ENCODE measurements around the gene KIN. TPM values are rescaled to one million over a fixed set of nuclear protein-coding genes. Genes with fewer than 3 reads are reported as not detected.

The KIN gene
- total and polyA plus RNA-seq, 2 of the 4 experiments (the other 2 are of a cell fraction): 3.0 to 6.4 TPM

DNA sequence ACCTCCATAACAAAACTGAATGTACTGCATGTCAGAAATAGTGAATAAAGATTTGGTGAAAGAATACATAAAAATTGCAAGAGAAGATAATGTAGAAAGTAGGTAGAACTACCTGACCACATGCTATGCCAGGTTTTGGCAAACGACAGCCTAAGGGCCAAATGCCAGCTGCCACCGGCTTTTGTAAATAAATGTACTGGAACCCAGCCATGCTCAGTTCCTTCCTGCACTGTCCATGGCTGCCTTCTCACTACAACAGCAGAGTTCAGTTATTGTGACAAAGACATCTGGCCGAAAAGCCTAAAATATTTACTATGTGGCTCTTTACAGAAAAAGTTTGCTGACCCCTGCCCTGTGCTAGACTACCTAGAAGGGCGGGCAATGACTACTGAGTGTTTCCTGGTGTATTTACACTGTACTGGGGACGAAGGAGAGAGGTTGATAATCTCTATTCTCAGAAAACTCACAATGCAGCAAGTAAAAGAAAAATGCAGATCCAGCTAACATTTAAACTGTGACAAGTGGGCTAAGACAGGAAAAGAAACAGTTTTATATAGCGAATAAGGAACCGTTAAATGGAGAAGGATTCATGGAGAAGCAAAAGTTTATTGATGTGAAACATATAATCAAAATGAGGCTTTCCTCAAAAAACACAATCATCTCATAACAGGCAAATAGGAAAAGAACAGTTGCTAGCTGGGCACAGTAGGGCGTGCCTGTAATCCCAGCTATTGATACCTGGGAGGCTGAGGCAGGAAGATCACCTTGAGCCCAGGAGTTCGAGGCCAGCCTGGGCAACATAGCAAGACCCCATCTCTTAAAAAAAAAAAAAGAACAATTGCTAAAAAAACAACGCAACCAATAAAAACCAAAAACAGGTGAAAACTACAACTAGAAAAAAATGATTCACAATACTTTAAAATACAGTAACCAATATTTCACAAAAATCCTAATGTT, 13.7 kb downstream of the KIN start:
- Histone ChIP-seq H2BK20ac (ENCODE audit: low read depth, low read length) (no peak overlapping the region), H2AK9ac (replicated peaks; ENCODE audit: low read depth, low read length, poor library complexity) (no peak overlapping the region), H3K4me2 (ENCODE audit: low read depth, low read length) (no peak overlapping the region), H2AK5ac (ENCODE audit: low read depth, low read length) (no peak overlapping the region), H3K23ac (ENCODE audit: low read depth, low read length) (no peak overlapping the region), H4K20me1 (ENCODE audit: insufficient read depth, low read length) (no peaks in the 10 kb centered on the region; the same call in 1 of the 2 replicates), H3K18ac (ENCODE audit: low read depth, low read length) (no peak overlapping the region), H3K56ac (ENCODE audit: extremely low read depth, insufficient read depth, low read length) (no peak overlapping the region), H2BK5ac (ENCODE audit: low read depth, low read length, poor library complexity, severe bottlenecking) (no peak overlapping the region), H2BK15ac (ENCODE audit: low read depth, low read length) (no peak overlapping the region), H4K91ac (ENCODE audit: insufficient read depth, low read depth, low read length) (no peak overlapping the region), H2BK120ac (ENCODE audit: low read depth, low read length) (no peak overlapping the region), H3K36me3 (ENCODE audit: control insufficient read depth, insufficient read depth, low read length) (peaks cover 32% of the 10 kb centered on the region), H3K4me1 (ENCODE audit: control insufficient read depth, insufficient read depth, low read length) (no peaks in the 10 kb centered on the region; the same call in 1 of the 2 replicates), H3K4me3 (ENCODE audit: insufficient read depth, low read depth, low read length) (no peak overlapping the region), H3K79me1 (ENCODE audit: low read depth in 1 of 2, low read length in 2 of 2) (peaks cover 0 to 8% of the 10 kb centered on the region in 2 experiments; a peak in 3 of 4 replicates), H4K5ac (ENCODE audit: low read depth, low read length) (no peak overlapping the region), H3K14ac (replicated peaks; ENCODE audit: low read depth, low read length) (no peak overlapping the region), H3K9me3 (ENCODE audit: control insufficient read depth, insufficient read depth, low read length) (no peaks in the 10 kb centered on the region), H4K8ac (ENCODE audit: low read depth in 2 of 2, low read length in 2 of 2) (no peak overlapping the region), H3K27me3 (ENCODE audit: control insufficient read depth, insufficient read depth, low read length) (no peaks in the 10 kb centered on the region), H2AFZ (replicated peaks; ENCODE audit: low read length, poor library complexity) (no peak overlapping the region), H3K4ac (ENCODE audit: low read depth, low read length) (no peak overlapping the region), H3K9me1 (ENCODE audit: insufficient read depth, low read length) (no peaks in the 10 kb centered on the region; the same call in 1 of the 2 replicates), H3K27ac (ENCODE audit: insufficient read depth, low read length) (no peak overlapping the region), H3K9ac (ENCODE audit: low read depth, low read length) (no peak overlapping the region)
- BruUV-seq (replicated peaks): no TSS peak
- dilution Hi-C loops (cut with HindIII; ENCODE audit: low sequenced_read_pairs, unreplicated experiment) (no loop called here), in situ Hi-C loops (cut with MboI; ENCODE audit: low sequenced_read_pairs) (no loop called here), intact Hi-C loops (cut with micrococcal nuclease) (no loop called here)
- ATAC-seq (ENCODE audit: low read depth) (no peak), DNase-seq (no peak)
- 60% methylated on average over 2 of the region's 10 CpGs; no CpG with 5 or more reads in 1 of the 2 experiments for WGBS, 2 experiments (ENCODE audit: extremely low coverage in 2 of 2, insufficient read length in 1 of 2)
- POLR2A ChIA-PET (ENCODE audit: unreplicated experiment): no interaction called here
- CTCF ChIA-PET: interaction anchor here (1.0 kb wide), 1 partner anchor 9 kb away, joined by 10 read pairs; no protein-coding TSS in a partner anchor
- TF ChIP-seq MAZ (IDR thresholded peaks at IDR 0.05; ENCODE audit: borderline replicate concordance, low read depth, low read length) (no peak), CHD1 (IDR thresholded peaks at IDR 0.05; ENCODE audit: low read depth, low read length) (no peak), MAFK (IDR thresholded peaks at IDR 0.05; ENCODE audit: low read depth, low read length) (no peak), MXI1 (IDR thresholded peaks at IDR 0.05; ENCODE audit: borderline replicate concordance, low read depth, low read length) (no peak), USF2 (IDR thresholded peaks at IDR 0.05; ENCODE audit: low read depth, low read length) (no peak), RCOR1 (IDR thresholded peaks at IDR 0.05; ENCODE audit: insufficient replicate concordance, low read length) (no peak), SMC3 (IDR thresholded peaks at IDR 0.05; ENCODE audit: low read depth, low read length) (no peak), FOS (IDR thresholded peaks at IDR 0.05; ENCODE audit: low read depth, low read length) (no peak), POLR2A (IDR thresholded peaks at IDR 0.05; ENCODE audit: low read depth, low read length) (no peak), NFE2L2 (IDR thresholded peaks at IDR 0.05; ENCODE audit: low read depth, low read length) (no peak), RAD21 (IDR thresholded peaks at IDR 0.05; ENCODE audit: low read length) (no peak), BHLHE40 (IDR thresholded peaks at IDR 0.05; ENCODE audit: low read depth, low read length) (no peak)
- TF ChIP-seq, protein P1, sequence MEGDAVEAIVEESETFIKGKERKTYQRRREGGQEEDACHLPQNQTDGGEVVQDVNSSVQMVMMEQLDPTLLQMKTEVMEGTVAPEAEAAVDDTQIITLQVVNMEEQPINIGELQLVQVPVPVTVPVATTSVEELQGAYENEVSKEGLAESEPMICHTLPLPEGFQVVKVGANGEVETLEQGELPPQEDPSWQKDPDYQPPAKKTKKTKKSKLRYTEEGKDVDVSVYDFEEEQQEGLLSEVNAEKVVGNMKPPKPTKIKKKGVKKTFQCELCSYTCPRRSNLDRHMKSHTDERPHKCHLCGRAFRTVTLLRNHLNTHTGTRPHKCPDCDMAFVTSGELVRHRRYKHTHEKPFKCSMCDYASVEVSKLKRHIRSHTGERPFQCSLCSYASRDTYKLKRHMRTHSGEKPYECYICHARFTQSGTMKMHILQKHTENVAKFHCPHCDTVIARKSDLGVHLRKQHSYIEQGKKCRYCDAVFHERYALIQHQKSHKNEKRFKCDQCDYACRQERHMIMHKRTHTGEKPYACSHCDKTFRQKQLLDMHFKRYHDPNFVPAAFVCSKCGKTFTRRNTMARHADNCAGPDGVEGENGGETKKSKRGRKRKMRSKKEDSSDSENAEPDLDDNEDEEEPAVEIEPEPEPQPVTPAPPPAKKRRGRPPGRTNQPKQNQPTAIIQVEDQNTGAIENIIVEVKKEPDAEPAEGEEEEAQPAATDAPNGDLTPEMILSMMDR (conservative IDR thresholded peaks at IDR 0.05; ENCODE audit: low read depth, low read length): no peak
- TF ChIP-seq, protein P2, sequence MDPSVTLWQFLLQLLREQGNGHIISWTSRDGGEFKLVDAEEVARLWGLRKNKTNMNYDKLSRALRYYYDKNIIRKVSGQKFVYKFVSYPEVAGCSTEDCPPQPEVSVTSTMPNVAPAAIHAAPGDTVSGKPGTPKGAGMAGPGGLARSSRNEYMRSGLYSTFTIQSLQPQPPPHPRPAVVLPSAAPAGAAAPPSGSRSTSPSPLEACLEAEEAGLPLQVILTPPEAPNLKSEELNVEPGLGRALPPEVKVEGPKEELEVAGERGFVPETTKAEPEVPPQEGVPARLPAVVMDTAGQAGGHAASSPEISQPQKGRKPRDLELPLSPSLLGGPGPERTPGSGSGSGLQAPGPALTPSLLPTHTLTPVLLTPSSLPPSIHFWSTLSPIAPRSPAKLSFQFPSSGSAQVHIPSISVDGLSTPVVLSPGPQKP (IDR thresholded peaks at IDR 0.05; ENCODE audit: borderline replicate concordance, low read depth, low read length): no peak

Data from IMR-90 (cell line).